Subcutaneous adipose tissue (tissue), 4 donors: ENCODE data around the gene SALL2. TPM values are rescaled to one million over a fixed set of nuclear protein-coding genes. Genes with fewer than 3 reads are reported as not detected.

Source experiments
- total RNA-seq, 4 donors: library from RNA; depleted of rRNA; stranded (reverse); fragments of >200 nt; gene quantifications; one replicate each; pipeline ENCODE4 v1.1.0, GENCODE V29; 2016
- TF ChIP-seq, protein P1 (sequence below): fragments of 450-650 bp; IDR thresholded peaks from one replicate; pipeline ENCODE4 v1.5.1; 2016; ENCODE audit warnings: low read depth, mild to moderate bottlenecking, control low read depth, antibody characterized with exemption, moderate library complexity

SALL2 gene
- total RNA-seq, 4 donors from 2014 or later = 0.65 to 6.6 (median 3.6) TPM

GRCh38 chr14:21543963-21544362 is 17.8 kb upstream of the SALL2 start:
- TF ChIP-seq, protein P1, sequence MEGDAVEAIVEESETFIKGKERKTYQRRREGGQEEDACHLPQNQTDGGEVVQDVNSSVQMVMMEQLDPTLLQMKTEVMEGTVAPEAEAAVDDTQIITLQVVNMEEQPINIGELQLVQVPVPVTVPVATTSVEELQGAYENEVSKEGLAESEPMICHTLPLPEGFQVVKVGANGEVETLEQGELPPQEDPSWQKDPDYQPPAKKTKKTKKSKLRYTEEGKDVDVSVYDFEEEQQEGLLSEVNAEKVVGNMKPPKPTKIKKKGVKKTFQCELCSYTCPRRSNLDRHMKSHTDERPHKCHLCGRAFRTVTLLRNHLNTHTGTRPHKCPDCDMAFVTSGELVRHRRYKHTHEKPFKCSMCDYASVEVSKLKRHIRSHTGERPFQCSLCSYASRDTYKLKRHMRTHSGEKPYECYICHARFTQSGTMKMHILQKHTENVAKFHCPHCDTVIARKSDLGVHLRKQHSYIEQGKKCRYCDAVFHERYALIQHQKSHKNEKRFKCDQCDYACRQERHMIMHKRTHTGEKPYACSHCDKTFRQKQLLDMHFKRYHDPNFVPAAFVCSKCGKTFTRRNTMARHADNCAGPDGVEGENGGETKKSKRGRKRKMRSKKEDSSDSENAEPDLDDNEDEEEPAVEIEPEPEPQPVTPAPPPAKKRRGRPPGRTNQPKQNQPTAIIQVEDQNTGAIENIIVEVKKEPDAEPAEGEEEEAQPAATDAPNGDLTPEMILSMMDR = no peak

- TF ChIP-seq, protein P1 = no peak
These were observed 17.4 kb upstream of the SALL2 start for GRCh38 chr14:21543521-21543960.

DNA sequence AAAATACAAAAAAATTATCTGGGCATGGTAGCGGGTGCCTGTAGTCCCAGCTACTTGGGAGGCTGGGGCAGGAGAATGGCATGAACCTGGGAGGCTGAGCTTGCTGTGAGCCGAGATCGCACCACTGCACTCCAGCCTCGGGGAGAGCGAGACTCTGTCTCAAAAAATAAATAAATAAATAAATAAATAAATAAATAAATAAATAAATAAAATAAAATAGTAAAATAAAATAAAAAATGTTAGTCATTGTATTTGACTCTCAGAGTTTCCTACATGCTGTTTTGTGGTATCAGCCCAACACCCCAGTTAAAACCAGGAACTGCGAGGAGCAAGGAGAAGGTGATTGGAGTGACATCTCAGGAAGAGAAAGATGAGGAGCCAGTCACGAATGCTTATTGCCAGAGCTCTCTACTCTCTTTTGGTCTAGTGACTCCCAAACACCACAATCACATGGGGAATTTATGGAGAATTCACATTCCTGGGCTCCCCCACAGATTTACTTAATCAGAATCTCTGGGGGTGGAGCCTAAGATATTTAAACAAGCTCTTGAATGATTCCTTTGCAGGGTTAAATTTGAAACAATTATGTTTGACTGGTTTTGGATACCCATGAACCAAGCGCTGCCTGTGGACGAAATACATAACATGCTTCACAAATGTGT is 15.4 kb upstream of the SALL2 start:
- TF ChIP-seq, protein P1 = no peak

GRCh38 chr14:21539189-21539940 is 13.2 kb upstream of the SALL2 start:
- TF ChIP-seq, protein P1 = no peak

- TF ChIP-seq, protein P1 = no peak
These were observed 10.9 kb upstream of the SALL2 start for GRCh38 chr14:21537090-21537424.

GRCh38 chr14:21536418-21537089 is 10.4 kb upstream of the SALL2 start:
- TF ChIP-seq, protein P1 = no peak
